ENCODE measurements around the gene BNIPL. TPM values are rescaled to one million over a fixed set of nuclear protein-coding genes. Genes with fewer than 3 reads are reported as not detected.

The BNIPL gene
- total and polyA plus RNA-seq, 2 donors from 2014 or later: 0.54 to 3.1 TPM

- Histone ChIP-seq H3K9ac (ENCODE audit: low read length in 3 of 3) (no peak overlapping the region), H3K36me3 (ENCODE audit: control insufficient read depth in 2 of 3, insufficient read depth in 3 of 3, low read length in 3 of 3) (peaks cover 0 to 3% (median 0%) of the 10 kb centered on the region in 3 donors), H3K4me1 (ENCODE audit: control insufficient read depth in 2 of 3, insufficient read depth in 2 of 3, low read depth in 1 of 3, low read length in 3 of 3) (no peaks in the 10 kb centered on the region), H3K9me3 (ENCODE audit: control insufficient read depth in 2 of 3, insufficient read depth in 1 of 3, low read length in 3 of 3) (no peaks in the 10 kb centered on the region), H3K4me3 (ENCODE audit: low read length in 3 of 3) (no peak overlapping the region), H3K27ac (ENCODE audit: low read depth in 2 of 2, low read length in 2 of 2) (no peak overlapping the region), H3K27me3 (ENCODE audit: control insufficient read depth, insufficient read depth, low read length) (no peaks in the 10 kb centered on the region)
- no peak for TF ChIP-seq CTCF (IDR thresholded peaks at IDR 0.05; ENCODE audit: borderline replicate concordance, extremely low read depth, insufficient read depth)
- intact Hi-C loops (cut with DNase I): no loop called here
- DNase-seq (no peak), FAIRE-seq (no peak)
These were observed 49.7 kb downstream of the BNIPL start for GRCh38 chr1:151085953-151086559.

Other genes with a start within 250 kb of the BNIPL start
- 16.8 TPM for gene CTSK, start 228.3 kb upstream of the BNIPL start, total RNA-seq
- 11.6 TPM for gene CTSK, start 228.3 kb upstream of the BNIPL start, polyA plus RNA-seq (ENCODE audit: insufficient read depth, low read depth, low replicate concordance)
- 46.0 TPM for gene ARNT, start 160.0 kb upstream of the BNIPL start, total RNA-seq
- gene ARNT, start 160.0 kb upstream of the BNIPL start, polyA plus RNA-seq (ENCODE audit: insufficient read depth, low read depth, low replicate concordance): 13.0 TPM
- not detected for gene CTXND2, start 149.4 kb upstream of the BNIPL start, total RNA-seq
- not detected for gene CTXND2, start 149.4 kb upstream of the BNIPL start, polyA plus RNA-seq (ENCODE audit: insufficient read depth, low read depth, low replicate concordance)
- 51.6 TPM for gene SETDB1, start 110.2 kb upstream of the BNIPL start, total RNA-seq
- gene SETDB1, start 110.2 kb upstream of the BNIPL start, polyA plus RNA-seq (ENCODE audit: insufficient read depth, low read depth, low replicate concordance): 12.1 TPM
- gene CERS2, start 61.8 kb upstream of the BNIPL start, total RNA-seq: 268 TPM
- 258 TPM for gene CERS2, start 61.8 kb upstream of the BNIPL start, polyA plus RNA-seq (ENCODE audit: insufficient read depth, low read depth, low replicate concordance)
- gene ANXA9, start 54.3 kb upstream of the BNIPL start, total RNA-seq: 3.3 TPM
- 38.5 TPM for gene ANXA9, start 54.3 kb upstream of the BNIPL start, polyA plus RNA-seq (ENCODE audit: insufficient read depth, low read depth, low replicate concordance)
- gene MINDY1, start 29.7 kb upstream of the BNIPL start, total RNA-seq: 33.5 TPM
- 35.1 TPM for gene MINDY1, start 29.7 kb upstream of the BNIPL start, polyA plus RNA-seq (ENCODE audit: insufficient read depth, low read depth, low replicate concordance)
- gene PRUNE1, start 28.1 kb upstream of the BNIPL start, total RNA-seq: 24.0 TPM
- 25.6 TPM for gene PRUNE1, start 28.1 kb upstream of the BNIPL start, polyA plus RNA-seq (ENCODE audit: insufficient read depth, low read depth, low replicate concordance)
- 6.2 TPM for gene C1orf56, start 11.2 kb downstream of the BNIPL start, total RNA-seq
- 12.8 TPM for gene C1orf56, start 11.2 kb downstream of the BNIPL start, polyA plus RNA-seq (ENCODE audit: insufficient read depth, low read depth, low replicate concordance)
- 107 TPM for gene CDC42SE1, start 23.0 kb downstream of the BNIPL start, total RNA-seq
- gene CDC42SE1, start 23.0 kb downstream of the BNIPL start, polyA plus RNA-seq (ENCODE audit: insufficient read depth, low read depth, low replicate concordance): 36.6 TPM
- gene MLLT11, start 23.8 kb downstream of the BNIPL start, total RNA-seq: 1.4 TPM
- gene MLLT11, start 23.8 kb downstream of the BNIPL start, polyA plus RNA-seq (ENCODE audit: insufficient read depth, low read depth, low replicate concordance): 2.3 TPM
- 20.5 TPM for gene GABPB2, start 34.2 kb downstream of the BNIPL start, total RNA-seq
- 4.7 TPM for gene GABPB2, start 34.2 kb downstream of the BNIPL start, polyA plus RNA-seq (ENCODE audit: insufficient read depth, low read depth, low replicate concordance)
- 7.6 TPM for gene SEMA6C, start 110.0 kb downstream of the BNIPL start, total RNA-seq
- gene SEMA6C, start 110.0 kb downstream of the BNIPL start, polyA plus RNA-seq (ENCODE audit: insufficient read depth, low read depth, low replicate concordance): 17.4 TPM
- 6.3 TPM for gene TNFAIP8L2, start 120.1 kb downstream of the BNIPL start, total RNA-seq
- gene TNFAIP8L2, start 120.1 kb downstream of the BNIPL start, polyA plus RNA-seq (ENCODE audit: insufficient read depth, low read depth, low replicate concordance): 1.8 TPM
- 7.9 TPM for gene LYSMD1, start 129.3 kb downstream of the BNIPL start, total RNA-seq
- gene LYSMD1, start 129.3 kb downstream of the BNIPL start, polyA plus RNA-seq (ENCODE audit: insufficient read depth, low read depth, low replicate concordance): 9.1 TPM
- 33.4 TPM for gene SCNM1, start 129.6 kb downstream of the BNIPL start, total RNA-seq
- gene SCNM1, start 129.6 kb downstream of the BNIPL start, polyA plus RNA-seq (ENCODE audit: insufficient read depth, low read depth, low replicate concordance): 57.7 TPM
- gene TMOD4, start 139.4 kb downstream of the BNIPL start, total RNA-seq: 0.66 TPM
- gene TMOD4, start 139.4 kb downstream of the BNIPL start, polyA plus RNA-seq (ENCODE audit: insufficient read depth, low read depth, low replicate concordance): 0.65 TPM
- gene VPS72, start 153.6 kb downstream of the BNIPL start, total RNA-seq: 52.6 TPM
- gene VPS72, start 153.6 kb downstream of the BNIPL start, polyA plus RNA-seq (ENCODE audit: insufficient read depth, low read depth, low replicate concordance): 38.2 TPM
- 49.0 TPM for gene PIP5K1A, start 162.0 kb downstream of the BNIPL start, total RNA-seq
- 15.5 TPM for gene PIP5K1A, start 162.0 kb downstream of the BNIPL start, polyA plus RNA-seq (ENCODE audit: insufficient read depth, low read depth, low replicate concordance)
- 123 TPM for gene PSMD4, start 218.1 kb downstream of the BNIPL start, total RNA-seq
- gene PSMD4, start 218.1 kb downstream of the BNIPL start, polyA plus RNA-seq (ENCODE audit: insufficient read depth, low read depth, low replicate concordance): 178 TPM
- gene ZNF687, start 245.7 kb downstream of the BNIPL start, total RNA-seq: 30.3 TPM
- 8.5 TPM for gene ZNF687, start 245.7 kb downstream of the BNIPL start, polyA plus RNA-seq (ENCODE audit: insufficient read depth, low read depth, low replicate concordance)